Measurements from ENCODE around the gene RAB25. TPM values are rescaled to one million over a fixed set of nuclear protein-coding genes. Genes with fewer than 3 reads are reported as not detected.

RAB25 gene
- total RNA-seq, 1 experiment from 2014 or later: 141 TPM

- CTCF ChIA-PET: no interaction called here
- BruUV-seq (replicated peaks): no TSS peak
- POLR2A ChIA-PET: no interaction called here
- H3K36me3 ChIP-seq (ENCODE audit: control insufficient read depth, insufficient read depth, low read length): no peaks in the 10 kb centered on the region
- Mint-ChIP-seq H3K4me1 (ENCODE audit: low read depth, unreplicated experiment) (peaks cover 18% of the 10 kb centered on the region), H3K36me3 (ENCODE audit: insufficient read depth, unreplicated experiment) (peaks cover 29% of the 10 kb centered on the region), H3K9me3 (ENCODE audit: unreplicated experiment) (no peaks in the 10 kb centered on the region), H3K4me3 (ENCODE audit: unreplicated experiment) (no peak overlapping the region), H3K27me3 (ENCODE audit: insufficient read depth, unreplicated experiment) (no peaks in the 10 kb centered on the region), H3K27ac (ENCODE audit: unreplicated experiment) (no peak overlapping the region)
- H3K9me3 ChIP-seq: no peaks in the 10 kb centered on the region
- peaks cover 23% of the 10 kb centered on the region for H3K4me1 ChIP-seq
- intact Hi-C loops (cut with micrococcal nuclease; ENCODE audit: unreplicated experiment): no loop called here
- no peaks in the 10 kb centered on the region for H3K27me3 ChIP-seq (replicated peaks; ENCODE audit: control insufficient read depth, insufficient read depth, low read length)
- TF ChIP-seq, protein P1, sequence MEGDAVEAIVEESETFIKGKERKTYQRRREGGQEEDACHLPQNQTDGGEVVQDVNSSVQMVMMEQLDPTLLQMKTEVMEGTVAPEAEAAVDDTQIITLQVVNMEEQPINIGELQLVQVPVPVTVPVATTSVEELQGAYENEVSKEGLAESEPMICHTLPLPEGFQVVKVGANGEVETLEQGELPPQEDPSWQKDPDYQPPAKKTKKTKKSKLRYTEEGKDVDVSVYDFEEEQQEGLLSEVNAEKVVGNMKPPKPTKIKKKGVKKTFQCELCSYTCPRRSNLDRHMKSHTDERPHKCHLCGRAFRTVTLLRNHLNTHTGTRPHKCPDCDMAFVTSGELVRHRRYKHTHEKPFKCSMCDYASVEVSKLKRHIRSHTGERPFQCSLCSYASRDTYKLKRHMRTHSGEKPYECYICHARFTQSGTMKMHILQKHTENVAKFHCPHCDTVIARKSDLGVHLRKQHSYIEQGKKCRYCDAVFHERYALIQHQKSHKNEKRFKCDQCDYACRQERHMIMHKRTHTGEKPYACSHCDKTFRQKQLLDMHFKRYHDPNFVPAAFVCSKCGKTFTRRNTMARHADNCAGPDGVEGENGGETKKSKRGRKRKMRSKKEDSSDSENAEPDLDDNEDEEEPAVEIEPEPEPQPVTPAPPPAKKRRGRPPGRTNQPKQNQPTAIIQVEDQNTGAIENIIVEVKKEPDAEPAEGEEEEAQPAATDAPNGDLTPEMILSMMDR (IDR thresholded peaks at IDR 0.05; ENCODE audit: insufficient read depth in 1 of 2, low read depth in 1 of 2, low read length in 1 of 2, severe bottlenecking in 1 of 2, unreplicated experiment in 1 of 2): no peak
- no peak overlapping the region for H3K4me3 ChIP-seq (ENCODE audit: low read depth, low read length)
- no peak for DNase-seq
These were observed 49.3 kb downstream of the RAB25 start for GRCh38 chr1:156110252-156110651.

GRCh38 chr1:156111355-156111962, 50.5 kb downstream of the RAB25 start:
- peaks cover 19% of the 10 kb centered on the region for H3K36me3 Mint-ChIP-seq (ENCODE audit: insufficient read depth, unreplicated experiment)

DNA sequence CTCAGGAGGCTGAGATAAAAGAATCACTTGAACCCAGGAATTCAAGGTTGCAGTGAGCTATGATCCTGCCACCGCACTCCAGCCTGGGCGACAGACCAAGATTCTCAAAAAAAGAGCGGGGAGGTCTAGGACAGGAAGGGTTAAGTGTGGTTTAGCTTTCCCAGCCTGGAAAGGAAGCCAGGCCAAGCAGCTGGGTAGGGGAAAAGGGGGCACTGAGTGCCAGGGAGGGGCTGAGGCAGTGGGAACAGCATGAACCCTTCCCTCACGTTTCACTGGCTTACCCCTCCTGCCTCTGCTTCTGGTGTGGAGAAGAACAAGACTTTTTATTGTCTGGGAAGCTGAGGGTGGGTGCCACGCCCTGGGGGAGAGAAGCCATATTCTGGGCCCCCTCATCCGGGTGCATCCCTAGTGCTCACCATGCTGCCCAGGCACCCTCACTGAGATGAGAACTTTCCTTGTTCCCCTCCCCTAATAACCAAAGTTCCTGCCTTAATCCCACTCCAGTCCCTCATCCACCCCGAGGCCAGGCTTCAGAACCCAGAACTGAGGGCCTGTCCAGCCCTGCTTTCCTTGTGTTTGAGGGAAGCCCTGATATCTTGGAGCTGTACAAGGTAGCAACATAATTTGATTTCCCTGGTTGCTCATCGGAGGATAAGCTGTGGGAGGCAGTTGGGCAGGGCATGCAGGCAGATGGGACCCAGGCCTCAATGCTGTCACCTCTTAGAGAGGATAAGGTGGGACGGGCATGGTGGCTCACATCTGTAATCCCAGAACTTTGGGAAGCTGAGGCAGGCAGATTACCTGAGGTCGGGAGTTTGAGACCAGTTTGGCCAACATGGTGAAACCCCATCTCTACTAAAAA, 51.5 kb downstream of the RAB25 start:
- no peak for DNase-seq
- Histone ChIP-seq H3K9me3 (no peaks in the 10 kb centered on the region), H3K4me1 (peaks cover 17% of the 10 kb centered on the region), H3K4me3 (ENCODE audit: low read depth, low read length) (no peak overlapping the region), H3K27me3 (replicated peaks; ENCODE audit: control insufficient read depth, insufficient read depth, low read length) (no peaks in the 10 kb centered on the region), H3K36me3 (ENCODE audit: control insufficient read depth, insufficient read depth, low read length) (no peaks in the 10 kb centered on the region)
- TF ChIP-seq, protein P1 (IDR thresholded peaks at IDR 0.05; ENCODE audit: insufficient read depth in 1 of 2, low read depth in 1 of 2, low read length in 1 of 2, severe bottlenecking in 1 of 2, unreplicated experiment in 1 of 2): no peak
- no peak overlapping the region for H3K27ac Mint-ChIP-seq (ENCODE audit: unreplicated experiment)
- no peak overlapping the region for H3K4me3 Mint-ChIP-seq (ENCODE audit: unreplicated experiment)
- H3K4me1 Mint-ChIP-seq (ENCODE audit: low read depth, unreplicated experiment): peaks cover 15% of the 10 kb centered on the region
- POLR2A ChIA-PET: interaction anchor here (0.6 kb wide), 1 partner anchor 225 kb away, joined by 3 read pairs; no protein-coding TSS in a partner anchor
- peaks cover 12% of the 10 kb centered on the region for H3K36me3 Mint-ChIP-seq (ENCODE audit: insufficient read depth, unreplicated experiment)
- BruUV-seq (replicated peaks): no TSS peak
- CTCF ChIA-PET: interaction anchor here (1.3 kb wide), 1 partner anchor 18 kb away, joined by 4 read pairs; no protein-coding TSS in a partner anchor
- no peaks in the 10 kb centered on the region for H3K27me3 Mint-ChIP-seq (ENCODE audit: insufficient read depth, unreplicated experiment)
- intact Hi-C loops (cut with micrococcal nuclease; ENCODE audit: unreplicated experiment): no loop called here
- no peaks in the 10 kb centered on the region for H3K9me3 Mint-ChIP-seq (ENCODE audit: unreplicated experiment)

More at GRCh38 chr1:156111355-156111962, 50.5 kb downstream of the RAB25 start:
- Mint-ChIP-seq H3K27me3 (ENCODE audit: insufficient read depth, unreplicated experiment) (no peaks in the 10 kb centered on the region), H3K27ac (ENCODE audit: unreplicated experiment) (no peak overlapping the region), H3K4me3 (ENCODE audit: unreplicated experiment) (no peak overlapping the region), H3K4me1 (ENCODE audit: low read depth, unreplicated experiment) (peaks cover 18% of the 10 kb centered on the region), H3K9me3 (ENCODE audit: unreplicated experiment) (no peaks in the 10 kb centered on the region)
- DNase-seq: no peak
- ChIA-PET POLR2A (interaction anchor here (0.6 kb wide), 2 partner anchors 8 to 26 kb away, joined by 3 to 5 read pairs; no protein-coding TSS in a partner anchor), CTCF (interaction anchor here (1.3 kb wide), 1 partner anchor 19 kb away, joined by 4 read pairs; no protein-coding TSS in a partner anchor)
- Histone ChIP-seq H3K27me3 (replicated peaks; ENCODE audit: control insufficient read depth, insufficient read depth, low read length) (no peaks in the 10 kb centered on the region), H3K36me3 (ENCODE audit: control insufficient read depth, insufficient read depth, low read length) (no peaks in the 10 kb centered on the region), H3K4me3 (ENCODE audit: low read depth, low read length) (no peak overlapping the region), H3K4me1 (peaks cover 19% of the 10 kb centered on the region), H3K9me3 (no peaks in the 10 kb centered on the region)
- intact Hi-C loops (cut with micrococcal nuclease; ENCODE audit: unreplicated experiment): no loop called here
- TF ChIP-seq, protein P1 (IDR thresholded peaks at IDR 0.05; ENCODE audit: insufficient read depth in 1 of 2, low read depth in 1 of 2, low read length in 1 of 2, severe bottlenecking in 1 of 2, unreplicated experiment in 1 of 2): no peak
- no TSS peak for BruUV-seq (replicated peaks)

Data from Caco-2 (cell line).